HG03342 (cell line): ENCODE results near the gene OR2F1.
A peak's percentile ranks its signal among the peaks of the same experiment; 100 is the strongest.

Source experiments
- ATAC-seq: cut with Tn5 transposase; IDR thresholded peaks from one replicate; pipeline ENCODE4 v1.9.1; 2021; ENCODE audit warnings: mild to moderate bottlenecking, moderate library complexity; ENCODE audit not compliant: unreplicated experiment

Gene OR2F1

DNA sequence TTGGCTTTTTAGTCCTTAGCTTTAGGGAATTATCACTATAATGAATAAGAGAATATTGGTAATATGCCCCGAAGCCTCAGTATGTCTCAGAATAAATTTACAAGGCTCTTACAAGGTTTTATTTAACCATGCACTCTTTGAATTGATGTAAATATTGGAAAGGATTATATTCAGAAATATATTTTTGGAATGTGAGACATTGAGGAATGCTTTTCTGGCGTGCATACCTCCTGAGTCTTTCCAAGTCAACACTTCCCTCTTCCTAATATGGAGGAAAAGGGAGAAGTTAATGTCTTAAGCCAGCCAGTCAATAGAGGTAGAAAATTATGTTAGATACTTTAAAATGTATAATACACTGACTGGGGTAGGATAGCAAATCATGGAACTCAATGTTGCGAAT lies 1.2 kb upstream of the OR2F1 start:
- ATAC-seq = no peak

- no peak for ATAC-seq
These were observed 509 bp upstream of the OR2F1 start for GRCh38 chr7:143954135-143954534.

GRCh38 chr7:143958781-143959180 lies 4.1 kb downstream of the OR2F1 start:
- ATAC-seq = no peak

DNA sequence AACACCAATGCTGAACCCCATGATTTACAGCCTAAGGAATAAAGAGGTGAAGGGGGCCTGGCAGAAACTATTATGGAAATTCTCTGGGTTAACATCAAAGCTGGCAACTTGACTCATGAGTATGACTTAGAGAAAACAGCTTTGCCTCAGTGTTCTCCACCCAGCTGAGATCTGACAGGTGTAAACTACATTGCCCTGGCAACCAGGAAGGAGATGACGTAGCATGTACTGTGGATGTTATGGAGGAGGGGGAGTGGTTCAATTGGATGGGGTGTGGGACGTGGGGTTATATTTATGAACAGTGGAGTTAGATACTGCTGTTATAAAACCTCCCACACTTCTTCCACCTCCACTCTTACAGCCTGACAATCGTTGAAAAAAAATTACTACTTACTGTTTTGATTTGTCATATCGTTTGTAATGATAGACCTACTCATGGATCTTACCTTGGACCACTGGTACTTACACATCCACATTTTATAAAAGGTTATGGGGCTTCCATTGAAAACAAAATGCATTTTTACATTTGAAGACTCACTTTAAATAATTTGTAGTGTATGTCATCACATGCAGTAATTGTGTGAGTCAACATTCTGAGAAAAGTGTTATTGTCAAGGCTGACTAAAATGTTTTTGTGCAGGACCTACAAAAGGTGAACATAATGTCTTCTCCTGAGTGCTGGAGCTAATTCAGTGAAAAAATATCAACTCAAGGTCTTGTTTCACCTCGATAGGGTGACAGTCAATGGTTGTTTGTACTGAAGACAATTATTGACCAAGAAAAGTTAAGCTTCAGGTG lies 6.4 kb downstream of the OR2F1 start:
- no peak for ATAC-seq

DNA sequence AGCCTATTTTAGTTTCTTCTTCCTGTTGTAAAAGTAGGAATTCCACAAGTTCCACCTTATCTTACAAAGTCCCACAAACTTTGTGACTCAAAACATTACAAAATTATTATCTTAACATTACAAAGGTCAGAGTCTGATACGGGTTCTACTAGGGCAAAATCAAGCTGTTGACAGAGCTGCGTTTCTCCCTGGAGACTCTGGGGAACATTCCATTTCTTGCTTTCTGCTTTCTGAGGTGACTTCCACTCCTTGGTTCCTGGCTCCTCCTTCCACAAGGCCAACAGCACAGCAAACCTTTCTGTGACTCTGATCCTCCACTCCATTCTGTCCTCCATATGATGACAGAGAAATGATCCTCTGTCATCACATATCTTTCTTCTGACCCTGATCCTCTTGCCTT lies 10.6 kb downstream of the OR2F1 start:
- ATAC-seq = no peak

GRCh38 chr7:143967398-143967797 lies 12.8 kb downstream of the OR2F1 start:
- ATAC-seq = no peak

DNA sequence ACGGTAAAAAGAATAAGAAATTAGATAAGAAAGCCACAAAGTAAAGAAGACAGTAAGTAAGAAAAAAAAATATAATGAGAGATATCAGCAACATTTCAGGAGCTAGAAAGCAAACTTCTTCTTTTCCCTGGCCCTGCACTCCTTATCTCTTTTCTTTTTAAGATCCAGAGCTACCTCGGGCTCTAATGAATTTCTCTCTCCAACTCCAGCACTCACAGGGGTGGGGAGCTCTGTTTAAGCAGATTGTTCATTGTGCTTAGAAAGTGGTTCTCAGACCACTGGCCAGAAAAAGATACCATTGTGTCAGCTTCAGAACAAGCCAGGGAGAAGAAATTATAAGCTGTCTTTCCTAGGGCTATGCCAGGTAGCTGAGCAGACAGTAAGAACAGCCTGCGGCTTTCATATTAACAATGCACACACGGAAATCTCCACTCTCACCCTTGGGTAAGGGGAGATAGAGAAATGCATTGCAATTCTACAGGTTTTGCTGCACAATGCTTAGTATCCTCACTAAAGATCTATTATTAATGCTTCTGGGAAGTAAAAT lies 19.3 kb downstream of the OR2F1 start:
- ATAC-seq = no peak

- ATAC-seq = no peak
These were observed 19.8 kb downstream of the OR2F1 start for GRCh38 chr7:143974459-143974858.

GRCh38 chr7:143975617-143976016 lies 21.0 kb downstream of the OR2F1 start:
- ATAC-seq = no peak

DNA sequence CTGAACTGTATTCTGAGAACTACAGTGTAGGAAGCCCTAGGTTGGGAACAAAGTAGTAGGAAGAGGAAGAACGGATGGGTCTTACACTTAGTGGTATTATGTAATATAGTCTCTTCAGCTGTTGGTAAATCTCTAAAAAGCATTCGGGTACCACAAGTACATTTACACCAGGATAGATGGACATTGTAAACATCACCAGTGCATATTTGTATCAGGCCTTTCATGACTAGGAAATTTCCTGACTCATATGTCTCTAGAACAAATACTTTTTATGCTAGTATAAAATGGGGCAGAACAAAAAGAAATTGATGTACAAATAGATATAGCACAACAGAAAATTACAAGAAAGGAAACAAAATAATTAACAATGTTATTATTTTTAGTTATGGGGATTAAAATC lies 23.9 kb downstream of the OR2F1 start:
- no peak for ATAC-seq

DNA sequence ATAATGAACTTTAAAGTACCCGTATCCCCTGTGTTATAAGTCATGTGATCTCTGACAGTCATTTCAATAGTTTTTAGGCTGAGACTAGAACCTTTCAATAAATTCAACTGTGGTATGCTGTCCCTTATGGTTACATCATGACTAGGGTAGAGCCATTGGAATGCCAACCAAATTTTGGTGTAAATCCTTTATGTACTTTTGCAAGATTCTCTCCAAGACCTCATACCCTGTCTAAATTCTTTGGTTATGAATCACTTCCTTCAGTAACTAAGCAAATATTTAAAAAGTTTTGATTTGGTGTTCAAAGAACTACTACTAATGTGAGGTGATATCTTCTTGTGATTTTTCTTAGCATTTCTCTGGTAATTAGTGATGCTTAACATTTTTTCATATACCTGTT lies 24.7 kb downstream of the OR2F1 start:
- no peak for ATAC-seq

DNA sequence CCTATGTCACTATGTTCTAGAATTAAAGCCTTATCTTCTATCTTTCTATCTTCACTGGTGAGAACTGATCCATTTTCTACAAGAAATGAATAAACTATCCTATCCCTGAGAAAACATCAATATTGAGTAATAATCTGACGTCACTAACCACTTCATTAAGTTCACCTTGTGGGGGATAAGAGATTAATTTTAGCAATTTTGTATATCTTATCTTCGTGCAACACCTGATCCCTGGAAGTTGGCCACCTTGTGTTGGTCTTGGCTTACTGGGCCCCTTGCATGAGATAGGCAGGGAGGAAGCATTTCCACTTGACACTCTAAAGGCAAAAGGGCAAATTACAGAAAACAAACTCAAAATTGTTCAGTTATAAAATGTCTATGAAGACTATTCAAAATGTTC lies 25.4 kb downstream of the OR2F1 start:
- no peak for ATAC-seq

DNA sequence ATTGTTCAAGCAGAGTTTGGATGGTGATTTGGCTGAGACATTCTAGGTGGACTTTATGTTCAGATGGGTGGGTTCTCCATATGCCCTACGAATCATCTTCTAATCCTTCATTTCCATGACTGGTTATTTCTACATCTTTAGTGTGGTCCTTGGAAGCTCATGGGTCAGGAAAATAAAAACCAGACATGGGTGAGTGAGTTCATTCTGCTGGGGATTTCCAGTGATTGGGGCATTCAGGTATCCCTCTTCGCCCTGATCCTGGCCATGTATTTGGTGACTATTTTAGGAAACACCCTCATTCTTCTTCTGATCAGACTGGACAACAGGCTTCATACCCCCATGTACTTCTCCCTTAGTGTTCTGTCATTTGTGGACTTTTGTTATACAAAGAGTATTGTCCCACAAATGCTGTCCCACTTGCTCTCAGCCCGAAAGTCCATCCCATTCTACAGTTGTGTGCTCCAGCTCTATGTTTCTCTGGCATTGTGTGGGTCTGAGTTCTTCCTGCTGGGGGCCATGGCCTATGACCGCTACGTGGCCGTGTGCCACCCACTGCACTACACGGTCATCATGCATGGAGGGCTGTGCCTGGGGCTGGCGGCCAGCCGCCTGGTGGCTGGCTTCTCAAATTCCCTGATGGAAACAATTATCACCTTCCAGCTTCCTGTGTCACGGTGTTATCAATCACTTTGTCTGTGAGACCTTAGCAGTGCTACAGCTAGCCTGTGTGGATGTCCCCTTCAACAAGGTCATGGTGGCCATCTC lies 26.3 kb downstream of the OR2F1 start:
- no peak for ATAC-seq

GRCh38 chr7:143983960-143984359 lies 29.3 kb downstream of the OR2F1 start:
- no peak for ATAC-seq

DNA sequence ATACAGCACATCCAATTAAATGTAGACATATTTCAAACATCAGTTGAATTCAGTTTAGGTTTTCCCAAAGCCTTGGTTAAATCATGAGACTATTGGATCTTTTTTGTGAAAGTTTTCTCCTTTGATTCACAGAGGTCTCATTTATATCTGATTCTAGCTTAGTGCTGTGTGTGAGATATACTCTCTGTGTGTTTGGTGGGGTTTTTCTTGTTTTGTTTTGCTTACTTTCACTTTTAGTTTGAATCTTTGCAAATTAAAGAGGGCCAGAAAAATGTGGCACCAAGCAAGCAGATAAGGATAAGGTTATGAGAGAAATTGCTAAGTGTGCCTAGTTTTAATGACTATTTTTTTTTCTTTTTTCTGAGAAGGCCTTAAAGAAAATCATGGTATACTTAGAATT lies 32.9 kb downstream of the OR2F1 start:
- peak; percentile 64 for ATAC-seq

GRCh38 chr7:143988976-143989745 lies 34.5 kb downstream of the OR2F1 start:
- ATAC-seq = no peak

DNA sequence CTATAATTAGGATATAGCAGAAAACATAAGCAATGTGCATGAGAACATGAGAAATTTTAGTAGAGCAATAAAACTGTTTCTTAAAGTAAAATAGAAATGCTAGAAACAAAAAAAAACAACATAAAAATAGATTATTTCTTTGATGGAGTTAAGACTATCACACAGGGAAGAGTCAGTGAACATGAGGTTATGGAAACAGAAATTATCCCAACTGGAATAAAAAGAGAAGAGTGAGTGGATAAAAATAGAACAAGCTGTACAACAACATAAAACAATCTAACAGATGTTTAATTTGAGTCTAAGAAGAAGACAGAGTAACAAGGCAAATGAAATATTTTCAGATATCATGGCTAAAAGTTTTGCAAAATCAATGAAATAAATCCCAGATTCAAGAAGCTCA lies 38.0 kb downstream of the OR2F1 start:
- no peak for ATAC-seq

DNA sequence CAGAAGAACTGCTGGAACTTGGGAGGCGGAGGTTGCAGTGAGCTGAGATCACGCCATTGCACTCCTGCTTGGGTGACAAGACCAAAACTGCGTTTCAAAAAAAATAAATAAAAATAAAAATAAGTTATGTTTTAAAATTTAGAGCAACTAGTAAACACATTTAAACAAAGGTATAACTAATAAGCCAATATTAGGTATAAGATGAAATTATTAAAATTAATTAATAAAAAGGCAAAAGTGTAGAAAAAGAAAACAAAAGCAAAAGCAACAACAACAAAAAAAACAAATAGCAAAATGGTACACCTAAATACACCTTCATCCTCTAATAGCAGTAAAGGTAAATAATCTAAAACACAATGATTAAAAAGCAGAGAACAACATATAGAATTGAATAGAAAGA lies 39.3 kb downstream of the OR2F1 start:
- ATAC-seq = no peak

DNA sequence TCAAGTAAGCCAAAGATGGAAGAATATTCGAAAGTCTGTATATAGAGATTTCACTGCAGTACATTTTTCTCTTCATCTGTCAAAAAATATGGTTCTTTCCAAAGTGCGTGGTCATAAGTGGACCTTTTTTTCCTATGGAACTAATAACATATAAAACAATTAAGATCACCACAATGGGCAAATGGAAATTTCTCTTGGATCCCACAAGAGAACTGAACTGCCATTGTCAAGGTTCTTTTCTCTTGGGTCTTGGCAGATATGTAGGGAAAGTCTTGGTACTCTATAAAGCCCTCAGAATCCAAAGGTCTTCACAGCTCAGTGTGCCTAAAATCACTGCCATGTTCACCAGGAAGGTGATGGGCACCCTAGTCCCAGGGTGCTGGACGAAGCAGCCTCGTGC lies 45.4 kb downstream of the OR2F1 start, which contains the start of gene OR6B1:
Gene OR6B1, plus strand, starts transcription at position 301 of the 400 bp plus-strand sequence. CDS start 3,677 bp downstream, outside the sequence.
- ATAC-seq = no peak

- ATAC-seq = no peak
These were observed 46.9 kb downstream of the OR2F1 start for GRCh38 chr7:144001543-144001942.

DNA sequence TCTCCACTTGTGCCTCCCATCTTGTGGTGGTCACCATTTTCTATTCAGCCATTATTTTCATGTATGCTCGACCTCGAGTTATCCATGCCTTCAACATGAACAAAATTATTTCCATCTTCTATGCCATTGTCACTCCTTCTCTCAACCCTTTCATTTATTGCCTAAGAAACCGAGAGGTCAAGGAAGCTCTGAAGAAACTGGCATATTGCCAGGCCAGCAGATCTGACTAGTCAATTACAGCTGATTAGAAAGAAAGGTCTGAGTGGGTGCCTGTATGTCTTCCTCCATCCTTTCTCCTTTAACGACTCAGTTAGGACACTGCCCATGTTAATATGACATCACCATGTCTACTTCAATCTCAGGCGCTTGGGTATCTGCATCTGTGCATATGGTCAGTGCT lies 50.1 kb downstream of the OR2F1 start:
- no peak for ATAC-seq
